ENCODE measurements around the gene BRME1.

- TF ChIP-seq CTCF (optimal IDR thresholded peaks at IDR 0.05 in 1 of 3, IDR thresholded peaks at IDR 0.05 in 1 of 3, conservative IDR thresholded peaks at IDR 0.05 in 1 of 3; ENCODE audit: extremely low read depth in 1 of 3, insufficient read depth in 2 of 3, low read length in 3 of 3) (peak; percentile 74 to 98 (median 96)), EZH2 (IDR thresholded peaks at IDR 0.05; ENCODE audit: low read length) (no peak)
Measured at GRCh38 chr19:13861714-13862531, 44.0 kb downstream of the BRME1 start.
